GM19467 (cell line): ENCODE measurements around the gene PSPH.

ENCODE experiments used
- ATAC-seq: cut with Tn5 transposase; IDR thresholded peaks from one replicate; pipeline ENCODE4 v1.9.1; 2021; ENCODE audit warnings: mild to moderate bottlenecking, moderate library complexity; ENCODE audit not compliant: unreplicated experiment

The PSPH gene

DNA sequence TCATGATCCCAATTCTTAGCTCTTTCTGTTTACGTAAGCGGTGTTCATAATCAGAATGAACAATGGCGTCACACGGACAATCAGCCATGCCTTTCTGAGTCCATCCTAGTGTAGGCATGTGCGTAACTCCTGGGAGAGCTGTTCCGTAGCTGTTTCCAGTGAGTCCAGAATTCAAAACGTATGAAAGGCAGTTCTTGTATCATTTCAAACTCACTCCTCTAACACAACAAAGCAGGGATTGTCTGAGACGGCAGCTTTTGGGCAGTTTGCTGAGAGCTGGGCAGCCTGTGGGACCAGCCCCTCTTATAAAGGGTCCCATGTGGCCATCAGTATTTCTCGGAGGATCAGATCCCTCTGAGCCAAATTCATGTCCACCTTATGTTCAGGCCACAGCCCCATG is 43.4 kb downstream of the PSPH start:
- ATAC-seq, result no peak

GRCh38 chr7:56007167-56007652 is 44.0 kb downstream of the PSPH start:
- ATAC-seq, result no peak

DNA sequence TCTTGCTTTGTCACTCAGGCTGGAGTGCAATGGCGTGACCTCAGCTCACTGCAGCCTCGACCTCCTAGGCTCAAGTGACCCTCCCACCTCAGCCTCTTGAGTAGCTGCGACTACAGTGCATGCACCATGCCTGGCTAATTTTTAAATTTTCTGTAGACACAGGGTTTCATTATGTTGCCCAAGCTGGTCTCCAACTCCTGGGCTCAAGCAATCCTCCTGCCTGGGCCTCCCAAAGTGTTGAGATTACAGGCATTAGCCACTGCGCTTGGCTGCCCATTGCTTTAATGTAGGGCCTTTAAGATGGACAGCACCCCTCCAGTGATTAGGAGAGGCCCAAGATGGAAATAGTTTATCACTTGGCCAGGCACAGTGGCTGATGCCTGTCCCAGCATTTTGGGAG is 47.5 kb downstream of the PSPH start:
- no peak for ATAC-seq

- ATAC-seq, result no peak
Observed at GRCh38 chr7:55996856-55997500, 54.3 kb downstream of the PSPH start.

GRCh38 chr7:55992346-55992745 is 58.9 kb downstream of the PSPH start:
- no peak for ATAC-seq

- ATAC-seq, result no peak
Observed at GRCh38 chr7:55983537-55983936, 67.7 kb downstream of the PSPH start.

DNA sequence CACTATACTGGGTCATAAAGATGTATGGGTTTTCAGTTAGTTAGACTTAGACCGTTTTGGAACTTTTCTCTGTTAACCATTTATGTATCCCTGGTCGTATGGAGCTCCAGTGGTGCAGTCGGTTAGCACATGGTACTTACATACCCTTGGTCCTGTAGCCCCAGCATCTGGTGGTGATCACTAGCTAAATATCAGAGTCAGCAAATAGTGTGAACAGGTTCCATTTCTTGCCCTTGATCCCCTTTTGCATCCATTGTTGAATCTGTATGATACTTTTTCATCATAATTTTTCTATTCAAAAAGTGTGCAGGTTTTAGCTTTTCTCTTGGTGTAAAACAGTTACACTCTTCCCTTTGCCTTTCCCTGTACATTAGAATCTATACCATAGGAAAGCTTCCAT is 71.0 kb downstream of the PSPH start:
- ATAC-seq, result no peak

GRCh38 chr7:55977831-55978230 is 73.4 kb downstream of the PSPH start:
- ATAC-seq, result no peak

- no peak for ATAC-seq
Observed at GRCh38 chr7:55975988-55976633, 75.1 kb downstream of the PSPH start.

- no peak for ATAC-seq
Observed at GRCh38 chr7:55973747-55974250, 77.4 kb downstream of the PSPH start.

DNA sequence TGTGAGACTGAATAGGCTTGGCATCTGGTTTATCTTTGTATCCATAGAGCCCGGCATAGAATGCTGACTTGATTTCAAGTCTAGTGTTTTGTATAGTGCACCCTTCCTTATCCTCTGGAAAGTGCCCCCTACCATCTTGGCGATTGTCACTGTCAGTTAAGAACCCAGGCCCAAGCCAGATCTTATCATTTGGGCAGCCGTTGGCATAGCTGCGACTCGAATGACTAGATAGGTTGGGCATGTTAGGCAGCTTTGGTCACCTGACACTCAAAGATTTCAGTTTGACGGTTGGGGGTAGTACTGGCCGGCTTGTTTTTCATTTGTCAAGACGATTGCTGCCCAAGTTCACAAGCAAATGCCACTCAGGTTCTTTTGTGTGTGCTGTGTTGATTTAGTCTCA is 80.3 kb downstream of the PSPH start:
- ATAC-seq, result no peak

GRCh38 chr7:55970561-55970960 is 80.7 kb downstream of the PSPH start:
- no peak for ATAC-seq

DNA sequence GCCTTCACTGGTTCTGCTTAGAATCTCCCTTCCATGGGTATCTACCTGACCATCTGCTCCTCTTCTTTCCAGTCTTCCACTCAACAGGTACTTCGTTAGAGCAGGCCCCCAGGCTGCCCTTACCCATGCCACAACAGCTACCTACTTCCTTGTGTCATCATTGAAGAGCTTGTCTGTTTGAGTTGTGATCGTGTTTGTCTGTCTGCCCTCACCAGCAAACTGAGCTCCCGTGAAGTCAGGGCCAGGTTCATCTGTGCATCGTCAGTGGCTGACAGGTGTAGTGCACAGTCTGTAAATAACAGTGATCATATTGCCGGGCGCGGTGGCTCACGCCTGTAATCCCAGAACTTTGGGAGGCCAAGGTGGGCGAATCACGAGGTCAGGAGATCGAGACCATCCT is 81.9 kb downstream of the PSPH start:
- no peak for ATAC-seq

- ATAC-seq, result no peak
Observed at GRCh38 chr7:55966851-55967250, 84.4 kb downstream of the PSPH start.

DNA sequence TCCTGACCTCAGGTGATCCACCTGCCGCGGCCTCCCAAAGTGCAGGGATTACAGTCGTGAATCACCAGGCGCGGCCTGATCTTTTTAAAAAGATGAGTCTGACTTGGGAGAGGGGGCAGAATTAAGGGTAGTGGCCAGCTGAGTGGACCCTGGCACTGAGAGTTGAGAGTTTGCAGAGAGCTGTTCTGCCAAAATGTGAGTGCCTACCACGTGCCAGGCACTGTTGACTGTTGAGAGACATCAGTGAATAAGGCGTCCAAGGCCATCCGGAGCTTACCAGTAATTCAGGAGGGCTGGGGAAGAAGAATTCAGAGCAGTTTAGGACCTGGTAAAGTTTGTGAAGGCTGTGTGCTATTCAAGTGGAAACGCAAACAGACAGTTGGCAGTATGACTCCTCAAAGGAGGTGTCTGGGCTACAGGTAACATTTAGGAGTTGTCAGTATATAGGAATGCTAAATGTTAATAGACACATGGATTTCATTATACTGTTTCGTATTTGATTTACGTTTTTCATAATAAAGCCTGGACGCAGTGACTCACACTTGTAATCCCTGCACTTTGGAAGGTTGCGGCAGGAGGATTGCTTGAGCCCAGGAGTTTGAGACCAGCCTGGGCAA is 85.3 kb downstream of the PSPH start:
- ATAC-seq, result no peak

DNA sequence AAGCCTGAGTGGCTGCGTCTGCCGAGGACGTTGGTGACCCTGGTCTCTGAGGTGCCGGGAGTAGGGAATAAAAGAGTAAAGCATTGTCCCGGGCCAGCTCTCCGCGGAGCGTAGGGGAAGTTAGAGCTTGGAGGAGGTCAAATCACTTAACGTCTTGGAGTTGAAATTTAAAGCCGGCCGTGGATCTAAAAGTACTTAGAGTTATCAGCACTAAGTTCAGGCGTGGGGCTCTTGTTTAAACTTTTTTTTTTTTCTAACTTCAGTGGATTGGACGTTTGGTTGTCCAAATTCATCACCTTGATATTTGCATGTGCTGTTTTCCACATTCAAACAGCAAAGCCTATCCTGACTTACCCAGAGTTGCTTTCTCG is 86.2 kb downstream of the PSPH start:
- no peak for ATAC-seq

DNA sequence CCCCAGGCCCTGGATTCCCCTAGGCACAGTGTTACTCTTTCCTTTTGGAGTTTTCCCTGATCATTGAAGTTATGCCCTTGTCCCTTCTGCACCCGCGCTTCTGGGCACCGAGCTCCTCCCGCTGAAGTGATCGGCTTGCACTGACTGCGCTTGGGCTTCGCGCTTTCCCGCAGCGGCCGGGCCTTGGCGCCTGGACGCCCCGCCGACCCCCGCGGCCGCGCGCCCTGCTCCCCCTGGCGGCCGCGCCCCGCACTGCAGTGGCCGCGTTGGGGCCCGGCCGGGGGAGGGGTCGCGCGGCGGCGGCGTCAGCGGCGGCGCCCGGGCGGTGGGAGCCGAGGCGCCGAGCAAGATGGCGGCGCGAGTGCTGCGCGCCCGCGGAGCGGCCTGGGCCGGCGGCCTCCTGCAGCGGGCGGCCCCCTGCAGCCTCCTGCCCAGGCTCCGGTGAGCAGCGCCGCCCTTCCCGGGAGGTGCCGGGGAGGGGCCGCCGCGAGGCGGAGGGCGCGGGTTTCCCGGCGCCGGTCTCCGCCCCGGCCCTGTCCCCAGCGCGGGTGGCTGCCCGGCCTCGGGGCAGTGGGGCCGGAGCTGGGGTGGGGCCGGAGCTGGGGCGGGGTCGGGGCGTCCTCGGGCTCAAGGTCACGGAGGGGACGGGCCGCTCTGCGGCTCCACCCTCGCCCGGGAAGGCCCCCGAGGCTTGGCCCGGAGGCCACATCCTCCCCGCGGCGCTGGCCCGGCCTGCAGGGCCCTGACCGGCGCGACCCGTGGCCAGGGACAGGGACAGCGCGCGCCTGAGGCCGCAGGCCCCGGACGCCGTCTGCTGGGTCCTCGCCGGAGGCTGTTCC is 86.8 kb downstream of the PSPH start, which contains the start of gene NIPSNAP2:
Gene NIPSNAP2 (plus strand): TSS at position 325 of the 839 bp plus-strand sequence. CDS start 25 bp downstream, at position 350.
- peak; percentile 78 for ATAC-seq

GRCh38 chr7:55963584-55964168 is 87.6 kb downstream of the PSPH start:
- no peak for ATAC-seq

DNA sequence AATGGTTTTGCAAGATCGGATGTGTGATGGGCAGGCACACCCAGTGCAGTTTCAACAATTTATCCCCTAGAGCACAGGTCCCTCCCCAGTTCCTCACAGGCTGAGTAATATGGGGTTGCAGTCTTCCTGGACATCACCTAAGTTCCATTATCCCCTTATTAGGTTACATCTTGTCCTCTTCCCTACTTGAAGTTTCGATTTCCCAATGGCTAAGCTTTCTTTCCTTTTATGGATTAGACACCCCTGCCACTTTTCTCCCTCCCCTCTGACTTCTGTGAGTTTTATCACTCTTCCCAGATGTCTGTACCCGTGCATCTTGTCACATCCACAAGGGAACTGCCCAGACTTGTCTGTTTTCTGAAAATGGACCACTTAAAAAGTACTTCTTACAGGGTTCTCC is 89.2 kb downstream of the PSPH start:
- no peak for ATAC-seq
